Endothelial cell of umbilical vein (primary cell): Measurements from ENCODE around the gene USF3. TPM values are rescaled to one million over a fixed set of nuclear protein-coding genes. Genes with fewer than 3 reads are reported as not detected.

Source experiments
- BruUV-seq: library from RNA; stranded (reverse); fragments of 400-500 nt; replicated peaks from 2 replicates; lab custom pipeline; 2021; lab: Mats Ljungman, UMichigan
- CTCF ChIA-PET: fragments of 300-600, 350-600 bp; sonication (Branson Sonifier 250); formaldehyde crosslinking; loops from one replicate; lab custom pipeline; 2021; ENCODE audit warnings: antibody characterized with exemption, inconsistent platforms; lab: Charles Lee
- POLR2A ChIA-PET: fragments of 300-600, 350-600 bp; sonication (Branson Sonifier 250); formaldehyde crosslinking; loops from one replicate; lab custom pipeline; 2021; ENCODE audit warnings: antibody characterized with exemption, inconsistent platforms; lab: Charles Lee
- DNase-seq: peaks from one replicate; pipeline ENCODE4 v3.0.0-alpha.2; 2011; ENCODE audit warnings: low read depth, low spot score
- FAIRE-seq: peaks from 2 replicates; lab custom pipeline; 2011; peaks lifted over from hg19 to GRCh38; lab: Jason Lieb, UNC
- H2AFZ ChIP-seq: 2 replicates; pipeline ENCODE4 v1.6.0; 2012; ENCODE audit warnings: low read depth, low read length, control low read depth, inconsistent platforms
- H3K27ac ChIP-seq: 2 replicates; pipeline ENCODE4 v1.5.1; 2011; ENCODE audit warnings: low read depth, mild to moderate bottlenecking, control low read depth, low read length, moderate library complexity; ENCODE audit not compliant: insufficient read depth
- H3K27me3 ChIP-seq, 2 experiments: 2 replicates each; pipeline versions ENCODE4 v1.6.0 to v1.6.1; 2011; ENCODE audit warnings: low read length in 2 of 2, mixed read lengths in 1 of 2; ENCODE audit not compliant: control insufficient read depth in 2 of 2, insufficient read depth in 2 of 2
- H3K36me3 ChIP-seq, 2 experiments: 2 replicates in 1 of 2; 3 replicates in 1 of 2; pipeline ENCODE4 v1.5.1; 2011; ENCODE audit warnings: low read length in 2 of 2, mild to moderate bottlenecking in 1 of 2, moderate library complexity in 1 of 2; ENCODE audit not compliant: control insufficient read depth in 2 of 2, insufficient read depth in 2 of 2; ENCODE audit errors: extremely low read depth in 1 of 2
- H3K4me1 ChIP-seq: 3 replicates; pipeline ENCODE4 v1.5.1; 2011; ENCODE audit warnings: mild to moderate bottlenecking, low read length; ENCODE audit not compliant: control insufficient read depth, insufficient read depth; ENCODE audit errors: extremely low read depth
- H3K4me2 ChIP-seq: 2 replicates; pipeline ENCODE4 v1.6.1; 2011; ENCODE audit warnings: low read length, control low read depth, mixed read lengths; ENCODE audit not compliant: insufficient read depth
- H3K4me3 ChIP-seq, 3 experiments: fragments of 200-600 bp in 1 of 3; sonication (generic), shearing (Covaris generic) in 1 of 3; replicated peaks in 1 of 3; 2 replicates each; pipeline ENCODE4 v1.5.1; 2011 to 2016; ENCODE audit warnings: control low read depth in 3 of 3, low read length in 3 of 3, mild to moderate bottlenecking in 2 of 3, inconsistent platforms in 1 of 3, low read depth in 1 of 3, moderate library complexity in 1 of 3; ENCODE audit not compliant: insufficient read depth in 1 of 3
- H3K79me2 ChIP-seq: 2 replicates; pipeline ENCODE4 v1.6.0; 2012; ENCODE audit warnings: low read length, inconsistent platforms; ENCODE audit not compliant: control insufficient read depth, insufficient read depth
- H3K9ac ChIP-seq: replicated peaks from 2 replicates; pipeline ENCODE3; 2011; ENCODE audit warnings: low read length, control low read depth; ENCODE audit not compliant: insufficient read depth; ENCODE audit errors: extremely low read depth
- H3K9me1 ChIP-seq: replicated peaks from 3 replicates; pipeline ENCODE4 v1.6.0; 2011; ENCODE audit warnings: mild to moderate bottlenecking, low read length; ENCODE audit not compliant: control insufficient read depth, insufficient read depth; ENCODE audit errors: extremely low read depth
- H3K9me3 ChIP-seq: replicated peaks from 2 replicates; pipeline ENCODE4 v1.5.1; 2012; ENCODE audit warnings: low read length, inconsistent platforms; ENCODE audit not compliant: control insufficient read depth, insufficient read depth
- H4K20me1 ChIP-seq: replicated peaks from 2 replicates; pipeline ENCODE3; 2011; ENCODE audit warnings: mild to moderate bottlenecking, low read length; ENCODE audit not compliant: control insufficient read depth, insufficient read depth; ENCODE audit errors: extremely low read depth
- EZH2 ChIP-seq: IDR thresholded peaks from 2 replicates; pipeline ENCODE4 v1.6.1; 2012; ENCODE audit warnings: borderline replicate concordance, low read depth, mild to moderate bottlenecking, moderate library complexity, low read length, inconsistent platforms; ENCODE audit not compliant: severe bottlenecking
- FOS ChIP-seq: IDR thresholded peaks from 2 replicates; pipeline ENCODE4 v1.6.1; 2011; ENCODE audit warnings: mild to moderate bottlenecking, low read length, moderate library complexity, borderline replicate concordance; ENCODE audit not compliant: insufficient read depth
- JUN ChIP-seq: IDR thresholded peaks from 2 replicates; pipeline ENCODE4 v1.6.1; 2011; ENCODE audit warnings: borderline replicate concordance, low read depth; ENCODE audit not compliant: insufficient read length, insufficient read depth
- MAX ChIP-seq: IDR thresholded peaks from 2 replicates; pipeline ENCODE4 v1.6.1; 2011; ENCODE audit not compliant: insufficient read depth, insufficient read length
- MYC ChIP-seq: IDR thresholded peaks from one replicate; pipeline ENCODE4 v1.6.1; 2011; ENCODE audit warnings: mild to moderate bottlenecking, low read depth, low read length
- POLR2A ChIP-seq: IDR thresholded peaks from 2 replicates; pipeline ENCODE4 v1.6.1; 2012; ENCODE audit warnings: low read depth, mild to moderate bottlenecking, control low read depth, low read length
- POLR2AphosphoS5 ChIP-seq: IDR thresholded peaks from 2 replicates; pipeline ENCODE4 v1.6.1; 2012; ENCODE audit warnings: low read depth, mild to moderate bottlenecking, control low read depth, low read length, moderate library complexity; ENCODE audit not compliant: insufficient read depth
- dilution Hi-C: fragments of 300-500 bp; cut with MboI; formaldehyde crosslinking; loops from one replicate; pipeline ENCODE4 v1.15.0; 2019; ENCODE audit warnings: low sequenced_read_pairs; ENCODE audit not compliant: extremely low pct_ligation_motif_present
- intact Hi-C: fragments of 100-400 bp; cut with micrococcal nuclease; formaldehyde crosslinking; loops from one replicate; pipeline ENCODE4 v1.10.0; 2022
- polyA plus RNA-seq, 4 experiments: library from polyadenylated mRNA; depleted of rRNA in 3 of 4; stranded (reverse) in 3 of 4; unstranded in 1 of 4; fragments of >200 nt; gene quantifications; 2 replicates each; pipeline versions ENCODE4 v1.2.1 to v1.2.3, GENCODE V29; 2011 to 2012; ENCODE audit warnings: missing spikeins in 1 of 4
- total RNA-seq: library from RNA; stranded (reverse); gene quantifications from 2 replicates; pipeline ENCODE4 v1.2.3, GENCODE V29; 2021

USF3 gene
- total and polyA plus RNA-seq, 2 donors (not counting 3 experiments of a cell fraction or from before 2014, with no cell fraction given): 7.0 to 10.5 TPM

- Histone ChIP-seq H4K20me1 (no peaks in the 10 kb centered on the region), H3K79me2 (no peaks in the 10 kb centered on the region), H3K27ac (no peak overlapping the region), H3K4me1 (no peaks in the 10 kb centered on the region), H3K9ac (no peak overlapping the region), H3K9me3 (no peaks in the 10 kb centered on the region), H3K4me2 (no peak overlapping the region), H2AFZ (no peak overlapping the region), H3K4me3 (no peak overlapping the region), H3K9me1 (no peaks in the 10 kb centered on the region), H3K36me3 (peaks cover 0 to 3% of the 10 kb centered on the region in 2 experiments), H3K27me3 (no peaks in the 10 kb centered on the region)
- dilution Hi-C loops (no loop called here), intact Hi-C loops (no loop called here)
- ChIA-PET POLR2A (no interaction called here), CTCF (interaction anchor here (1.0 to 1.2 kb wide), 2 partner anchors 75 to 77 kb away, joined by 3 to 5 read pairs; no protein-coding TSS in a partner anchor)
- no peak for FAIRE-seq
- TF ChIP-seq MAX (no peak), MYC (no peak), JUN (no peak), EZH2 (no peak)
- no TSS peak for BruUV-seq
- DNase-seq: no peak
Measured at GRCh38 chr3:113654851-113655250, 41.6 kb downstream of the USF3 start.

- H3K36me3 ChIP-seq: no peaks in the 10 kb centered on the region
- BruUV-seq: no TSS peak
- H3K9ac ChIP-seq: no peak overlapping the region
- dilution Hi-C loops (no loop called here), intact Hi-C loops (no loop called here)
- POLR2A ChIA-PET: no interaction called here
- no peaks in the 10 kb centered on the region for H4K20me1 ChIP-seq
- H3K27ac ChIP-seq: no peak overlapping the region
- no peak overlapping the region for H2AFZ ChIP-seq
- TF ChIP-seq POLR2A (no peak), POLR2AphosphoS5 (no peak), FOS (no peak), MYC (no peak), MAX (no peak)
- FAIRE-seq (no peak), DNase-seq (no peak)
- no peaks in the 10 kb centered on the region for H3K79me2 ChIP-seq
- H3K9me1 ChIP-seq: no peaks in the 10 kb centered on the region
- no peaks in the 10 kb centered on the region for H3K27me3 ChIP-seq
- no peaks in the 10 kb centered on the region for H3K9me3 ChIP-seq
- H3K4me2 ChIP-seq: no peak overlapping the region
- H3K4me3 ChIP-seq: no peak overlapping the region
- CTCF ChIA-PET: interaction anchor here (1.0 to 1.2 kb wide), 2 partner anchors 75 to 77 kb away, joined by 3 to 5 read pairs; no protein-coding TSS in a partner anchor
- no peaks in the 10 kb centered on the region for H3K4me1 ChIP-seq
Measured at GRCh38 chr3:113654310-113654709, 42.1 kb downstream of the USF3 start.
